GM23248 (cell line): ENCODE results near the gene UST. TPM values are rescaled to one million over a fixed set of nuclear protein-coding genes. Genes with fewer than 3 reads are reported as not detected.
"Not testable (repeated sequence)": the region's sequence is repeated elsewhere in the genome, so short reads cannot be mapped to it uniquely, and the experiment has no call there.

Experiments
- DNase-seq: peaks from one replicate; pipeline ENCODE4 v3.0.0-alpha.2; 2015
- H2AFZ ChIP-seq: fragments of 200-600 bp; sonication (generic); 2 replicates; pipeline ENCODE4 v1.6.1; 2016; ENCODE audit warnings: antibody characterized with exemption
- H3F3A ChIP-seq: fragments of 200-600 bp; sonication (generic); 2 replicates; pipeline ENCODE4 v1.6.1; 2016; ENCODE audit warnings: mild to moderate bottlenecking, antibody characterized with exemption, mixed run types; ENCODE audit not compliant: insufficient read depth
- H3K27ac ChIP-seq: fragments of 200-600 bp; sonication (generic); 2 replicates; pipeline ENCODE4 v1.5.1; 2016; ENCODE audit warnings: mild to moderate bottlenecking
- H3K27me3 ChIP-seq: fragments of 200-600 bp; sonication (generic); replicated peaks from 2 replicates; pipeline ENCODE4 v1.6.1; 2016; ENCODE audit warnings: mild to moderate bottlenecking; ENCODE audit not compliant: insufficient read depth
- H3K36me3 ChIP-seq: fragments of 200-600 bp; sonication (generic); 2 replicates; pipeline ENCODE4 v1.6.1; 2016; ENCODE audit warnings: low read depth, mild to moderate bottlenecking
- H3K4me1 ChIP-seq: fragments of 200-600 bp; sonication (generic); 2 replicates; pipeline ENCODE4 v1.6.1; 2016; ENCODE audit warnings: mild to moderate bottlenecking; ENCODE audit not compliant: insufficient read depth
- H3K4me2 ChIP-seq: fragments of 200-600 bp; sonication (generic); one replicate; pipeline ENCODE4 v1.6.1; 2016; ENCODE audit warnings: mild to moderate bottlenecking; ENCODE audit not compliant: unreplicated experiment
- H3K4me3 ChIP-seq: fragments of 200-600 bp; sonication (generic); 2 replicates; pipeline ENCODE4 v1.5.1; 2016; ENCODE audit warnings: mild to moderate bottlenecking
- H3K79me2 ChIP-seq: fragments of 200-600 bp; sonication (generic); 2 replicates; pipeline ENCODE4 v1.6.1; 2016; ENCODE audit warnings: mild to moderate bottlenecking; ENCODE audit not compliant: insufficient read depth
- H3K9ac ChIP-seq: fragments of 200-600 bp; sonication (generic); 2 replicates; pipeline ENCODE4 v1.6.1; 2016; ENCODE audit warnings: mild to moderate bottlenecking
- H3K9me2 ChIP-seq: fragments of 200-600 bp; sonication (generic); 2 replicates; pipeline ENCODE4 v1.6.1; 2016; ENCODE audit warnings: mixed run types, mild to moderate bottlenecking, moderate library complexity; ENCODE audit not compliant: insufficient read depth
- H3K9me3 ChIP-seq: fragments of 200-600 bp; sonication (generic); one replicate; pipeline ENCODE4 v1.6.1; 2017; ENCODE audit warnings: low read depth
- H4K20me1 ChIP-seq: fragments of 200-600 bp; sonication (generic); 2 replicates; pipeline ENCODE4 v1.6.0; 2016; ENCODE audit not compliant: insufficient read depth
- EZH2 ChIP-seq: fragments of 200-600 bp; sonication (generic); IDR thresholded peaks from 2 replicates; pipeline ENCODE4 v1.6.1; 2018; ENCODE audit warnings: antibody characterized with exemption, mild to moderate bottlenecking; ENCODE audit not compliant: insufficient read depth, poor library complexity, severe bottlenecking
- EZH2phosphoT487 ChIP-seq: fragments of 200-600 bp; sonication (generic); IDR thresholded peaks from 2 replicates; pipeline ENCODE4 v1.6.1; 2018; ENCODE audit warnings: antibody characterized with exemption, moderate library complexity, mild to moderate bottlenecking, low read depth; ENCODE audit not compliant: insufficient read depth
- whole genome bisulfite sequencing, 2 experiments: methylation state at CpG; one replicate each; pipeline ENCODE4 v1.1.6; 2015 to 2017; ENCODE audit warnings: low lambda C conversion rate in 2 of 2, low coverage in 1 of 2; ENCODE audit errors: missing lambda C conversion rate in 2 of 2; 5-methylcytosine and 5-hydroxymethylcytosine counted together
- in situ Hi-C: fragments of 300-500 bp; cut with MboI; formaldehyde crosslinking; loops from 2 replicates; pipeline ENCODE4 v1.15.0; 2020
- polyA plus RNA-seq: library from polyadenylated mRNA; unstranded; fragments of >200 nt; fragmentation: Nextera tagmentation; extraction: Ambion mirVana; gene quantifications from 2 replicates; pipeline ENCODE4 v1.2.1, GENCODE V29; 2016
- total RNA-seq: library from RNA; depleted of rRNA; stranded (reverse); fragments of >200 nt; shearing (Covaris generic); gene quantifications from 2 replicates; pipeline ENCODE4 v1.2.3, GENCODE V29; 2014

Gene UST
- total and polyA plus RNA-seq, 2 experiments from 2014 or later, result 10.1 to 23.3 TPM

DNA sequence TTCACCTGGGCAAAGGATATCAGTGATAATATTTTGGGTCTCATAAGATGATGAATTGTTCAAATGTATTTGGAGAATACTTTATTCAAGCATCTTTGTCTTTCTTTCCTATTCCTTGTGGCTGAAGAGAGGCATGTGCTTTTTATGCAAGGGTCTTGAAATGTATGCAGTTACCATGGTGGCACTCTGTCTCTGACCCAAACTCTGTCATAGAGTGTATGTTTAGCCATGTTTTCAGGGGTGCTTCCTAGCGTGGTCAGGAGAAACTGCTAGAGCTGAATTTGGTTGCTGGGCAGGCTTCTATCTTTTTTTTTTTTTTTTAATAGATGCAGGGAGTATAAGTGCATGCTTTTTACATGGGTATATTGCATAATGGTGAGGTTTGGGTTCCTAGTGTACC, 15.4 kb downstream of the UST start:
- H3K9me3 ChIP-seq, result no peaks in the 10 kb centered on the region
- H3K27me3 ChIP-seq, result no peaks in the 10 kb centered on the region
- H3F3A ChIP-seq, result peaks cover 34% of the 10 kb centered on the region
- H3K4me2 ChIP-seq, result peak overlapping the region; percentile 91
- no peaks in the 10 kb centered on the region for H3K36me3 ChIP-seq
- no peak for DNase-seq
- H2AFZ ChIP-seq, result no peak overlapping the region
- H3K27ac ChIP-seq, result peak overlapping the region; percentile 97
- H3K4me1 ChIP-seq, result peaks cover 43% of the 10 kb centered on the region
- in situ Hi-C loops, result no loop called here
- H3K9me2 ChIP-seq, result no peaks in the 10 kb centered on the region
- 85 to 89% methylated on average over 1 of the region's 1 CpG for WGBS, 2 experiments
- H3K79me2 ChIP-seq, result peaks cover 75% of the 10 kb centered on the region
- H4K20me1 ChIP-seq, result no peaks in the 10 kb centered on the region
- H3K4me3 ChIP-seq, result peak overlapping the region; percentile 69; the same call in 1 of the 2 replicates
- H3K9ac ChIP-seq, result peak overlapping the region; percentile 92
- TF ChIP-seq EZH2 (no peak), EZH2phosphoT487 (no peak)

GRCh38 chr6:148764259-148765020, 17.6 kb downstream of the UST start:
- H3K9me2 ChIP-seq, H3K27me3 ChIP-seq, H3K27ac ChIP-seq, DNase-seq, H3K4me3 ChIP-seq, in situ Hi-C loops, H3K9me3 ChIP-seq, H2AFZ ChIP-seq, H4K20me1 ChIP-seq, H3K36me3 ChIP-seq, H3K4me2 ChIP-seq, H3K9ac ChIP-seq: not testable (repeated sequence)
- H3F3A ChIP-seq, result peaks cover 34% of the 10 kb centered on the region
- 90 to 93% methylated on average over 10 of the region's 10 CpGs for WGBS, 2 experiments
- H3K4me1 ChIP-seq, result peaks cover 31% of the 10 kb centered on the region
- H3K79me2 ChIP-seq, result peaks cover 77% of the 10 kb centered on the region

DNA sequence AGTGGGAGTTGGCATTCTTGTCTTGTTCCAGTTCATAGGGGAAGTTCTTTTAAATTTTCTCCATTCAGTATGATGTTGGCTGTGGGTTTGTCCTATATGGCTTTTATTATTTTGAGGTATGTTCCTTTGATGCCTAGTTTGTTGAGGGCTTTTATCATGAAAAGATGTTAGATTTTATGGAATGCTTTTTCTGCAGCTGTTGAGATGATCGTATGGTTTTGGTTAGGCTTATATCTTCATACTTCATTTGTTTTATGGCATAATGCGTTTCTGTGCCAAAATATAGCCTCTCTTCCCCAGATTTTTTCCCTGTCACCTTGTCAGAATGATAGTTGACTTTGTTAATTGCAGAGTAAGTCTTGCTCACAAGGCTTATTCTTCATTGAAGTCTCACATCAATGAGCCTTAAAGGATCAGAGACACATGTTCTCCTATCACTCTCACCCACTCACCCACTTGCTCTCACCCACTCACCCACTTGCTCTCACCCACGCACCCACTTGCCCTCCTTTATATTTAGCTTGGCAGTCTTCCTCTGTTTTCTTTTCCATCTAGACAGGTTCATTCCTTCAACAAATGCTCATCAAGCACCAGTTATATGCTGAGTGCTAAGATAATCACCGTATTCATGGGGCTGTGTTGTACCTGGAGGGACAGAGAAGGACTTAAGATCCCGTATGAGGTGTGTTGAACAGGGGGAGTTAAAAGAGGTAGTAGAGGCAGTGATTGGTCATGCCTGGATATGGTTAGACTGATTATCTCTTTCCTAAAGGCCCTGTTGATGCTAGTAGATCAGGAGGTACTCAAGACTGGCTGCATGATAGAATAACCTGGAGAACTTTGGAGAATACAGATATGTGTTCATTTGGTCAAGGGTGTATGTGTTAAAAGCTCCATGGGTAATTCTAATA, 19.3 kb downstream of the UST start:
- Histone ChIP-seq H3K36me3 (no peaks in the 10 kb centered on the region), H3K9me3 (no peaks in the 10 kb centered on the region), H3K4me1 (peaks cover 15% of the 10 kb centered on the region), H3K4me2 (no peak overlapping the region), H3K9ac (no peak overlapping the region), H3K79me2 (peaks cover 94% of the 10 kb centered on the region), H4K20me1 (no peaks in the 10 kb centered on the region), H2AFZ (no peak overlapping the region), H3K9me2 (no peaks in the 10 kb centered on the region), H3F3A (peaks cover 19% of the 10 kb centered on the region), H3K27ac (no peak overlapping the region), H3K4me3 (no peak overlapping the region), H3K27me3 (no peaks in the 10 kb centered on the region)
- 68 to 70% methylated on average over 5 of the region's 5 CpGs for WGBS, 2 experiments
- TF ChIP-seq EZH2 (no peak), EZH2phosphoT487 (no peak)
- in situ Hi-C loops, result no loop called here
- DNase-seq, result no peak

- no peaks in the 10 kb centered on the region for H4K20me1 ChIP-seq
- WGBS, 2 experiments, result 92 to 93% methylated on average over 3 of the region's 3 CpGs
- in situ Hi-C loops, result no loop called here
These were observed 21.9 kb downstream of the UST start for GRCh38 chr6:148768646-148769270.

More at GRCh38 chr6:148768646-148769270, 21.9 kb downstream of the UST start:
- Histone ChIP-seq H3K4me3 (no peak overlapping the region), H3K27me3 (no peaks in the 10 kb centered on the region), H2AFZ (no peak overlapping the region), H3K36me3 (no peaks in the 10 kb centered on the region), H3K79me2 (peaks cover 100% of the 10 kb centered on the region), H3K9me3 (no peaks in the 10 kb centered on the region), H3K4me2 (no peak overlapping the region), H3K27ac (no peak overlapping the region), H3K9ac (no peak overlapping the region), H3K9me2 (no peaks in the 10 kb centered on the region), H3F3A (no peaks in the 10 kb centered on the region), H3K4me1 (no peaks in the 10 kb centered on the region)
- no peak for DNase-seq
- TF ChIP-seq EZH2phosphoT487 (no peak), EZH2 (no peak)
